ENCODE results near the gene CLIC3.

GRCh38 chr9:136949817-136950655 lies 46.3 kb downstream of the CLIC3 start:
- peak in 3 of 5 experiments; percentile 37 to 51 (median 37) for TF ChIP-seq CTCF (IDR thresholded peaks at IDR 0.05 in 4 of 5, conservative IDR thresholded peaks at IDR 0.05 in 1 of 5)
- peak; percentile 84 to 85 for TF ChIP-seq POLR2A (IDR thresholded peaks at IDR 0.05)
